ENCODE measurements around the gene PTPN7. TPM values are rescaled to one million over a fixed set of nuclear protein-coding genes. Genes with fewer than 3 reads are reported as not detected.
"Not testable (repeated sequence)": the region's sequence is repeated elsewhere in the genome, so short reads cannot be mapped to it uniquely, and the experiment has no call there.

PTPN7 gene
- total RNA-seq (2014; rRNA removed), result not detected in 2 replicates
- not detected for polyA plus RNA-seq (2012)

GRCh38 chr1:202160377-202160940, at the start of gene PTPN7:
Gene PTPN7, minus strand, starts transcription at chr1:202160602. Its CDS starts 1,200 bp downstream, at chr1:202159402.
- no peak for DNase-seq (ENCODE audit: low read depth)

- no peak for DNase-seq (ENCODE audit: low read depth)
These were observed 48.0 kb upstream of the PTPN7 start for GRCh38 chr1:202208351-202208857.

- DNase-seq (ENCODE audit: low read depth), result peak; percentile 60
These were observed 46.9 kb upstream of the PTPN7 start for GRCh38 chr1:202207292-202207691.

- no peak for DNase-seq (ENCODE audit: low read depth)
These were observed 45.3 kb upstream of the PTPN7 start for GRCh38 chr1:202205523-202206190.

- DNase-seq (ENCODE audit: low read depth), result no peak
These were observed 43.7 kb upstream of the PTPN7 start for GRCh38 chr1:202204065-202204464.

GRCh38 chr1:202203238-202204039, 43.0 kb upstream of the PTPN7 start:
- DNase-seq (ENCODE audit: low read depth), result no peak

GRCh38 chr1:202202500-202203168, 42.2 kb upstream of the PTPN7 start:
- DNase-seq (ENCODE audit: low read depth), result no peak

GRCh38 chr1:202201971-202202370, 41.6 kb upstream of the PTPN7 start:
- DNase-seq (ENCODE audit: low read depth), result no peak

- no peak for DNase-seq (ENCODE audit: low read depth)
These were observed 40.9 kb upstream of the PTPN7 start for GRCh38 chr1:202201266-202201665.

GRCh38 chr1:202200669-202201068, 40.3 kb upstream of the PTPN7 start:
- DNase-seq (ENCODE audit: low read depth), result no peak

- no peak for DNase-seq (ENCODE audit: low read depth)
These were observed 39.7 kb upstream of the PTPN7 start for GRCh38 chr1:202200112-202200548.

- DNase-seq (ENCODE audit: low read depth), result no peak
These were observed 38.9 kb upstream of the PTPN7 start for GRCh38 chr1:202199040-202199889.

- no peak for DNase-seq (ENCODE audit: low read depth)
These were observed 37.9 kb upstream of the PTPN7 start for GRCh38 chr1:202198366-202198724.

GRCh38 chr1:202197653-202198365, 37.4 kb upstream of the PTPN7 start:
- DNase-seq (ENCODE audit: low read depth), result no peak

GRCh38 chr1:202194328-202194648, 33.9 kb upstream of the PTPN7 start:
- no peak for DNase-seq (ENCODE audit: low read depth)

GRCh38 chr1:202193614-202194327, 33.4 kb upstream of the PTPN7 start, which contains the start of gene LGR6:
Gene LGR6, plus strand, starts transcription at chr1:202193799. Its CDS starts 191 bp downstream, at chr1:202193990.
- no peak for DNase-seq (ENCODE audit: low read depth)

- DNase-seq (ENCODE audit: low read depth), result peak; percentile 26
These were observed 32.6 kb upstream of the PTPN7 start for GRCh38 chr1:202192770-202193613.

- DNase-seq (ENCODE audit: low read depth), result not testable (repeated sequence)
These were observed 31.0 kb upstream of the PTPN7 start for GRCh38 chr1:202191391-202191790.

All from LHCN-M2 (cell line).